MCF 10A (cell line): ENCODE results near the gene USF1. TPM values are rescaled to one million over a fixed set of nuclear protein-coding genes. Genes with fewer than 3 reads are reported as not detected.
"Not testable (repeated sequence)": the region's sequence is repeated elsewhere in the genome, so short reads cannot be mapped to it uniquely, and the experiment has no call there.

ENCODE experiments used
- BruUV-seq: library from RNA; stranded (reverse); fragments of 400-500 nt; replicated peaks from 2 replicates; lab custom pipeline; 2021; lab: Mats Ljungman, UMichigan
- CTCF ChIA-PET: fragments of 300-600 bp; sonication (Branson Sonifier 250); formaldehyde crosslinking; extraction: SDS; loops from one replicate; lab custom pipeline; 2021; ENCODE audit warnings: antibody characterized with exemption, inconsistent platforms; lab: Yijun Ruan, JAX
- POLR2A ChIA-PET: fragments of 300-600, 350-650 bp; sonication (Branson Sonifier 250); formaldehyde crosslinking; extraction: SDS; loops from one replicate; lab custom pipeline; 2020; ENCODE audit warnings: antibody characterized with exemption, inconsistent platforms; lab: Yijun Ruan, JAX
- DNase-seq: peaks from one replicate; pipeline ENCODE4 v3.0.0-alpha.2; 2018; ENCODE audit not compliant: unreplicated experiment
- H3K27ac Mint-ChIP-seq: one replicate; pipeline ENCODE4 v1.8.0; 2022; ENCODE audit warnings: mild to moderate bottlenecking, low read depth, mixed read lengths; ENCODE audit not compliant: unreplicated experiment
- H3K27me3 Mint-ChIP-seq: one replicate; pipeline ENCODE4 v1.8.0; 2022; ENCODE audit warnings: mixed read lengths; ENCODE audit not compliant: insufficient read depth, unreplicated experiment
- H3K36me3 Mint-ChIP-seq: one replicate; pipeline ENCODE4 v1.8.0; 2022; ENCODE audit warnings: mild to moderate bottlenecking, moderate library complexity, mixed read lengths; ENCODE audit not compliant: insufficient read depth, unreplicated experiment
- H3K4me1 Mint-ChIP-seq: one replicate; pipeline ENCODE4 v1.8.0; 2022; ENCODE audit warnings: mixed read lengths; ENCODE audit not compliant: insufficient read depth, unreplicated experiment
- H3K4me3 Mint-ChIP-seq: one replicate; pipeline ENCODE4 v1.8.0; 2022; ENCODE audit warnings: mild to moderate bottlenecking, moderate library complexity, mixed read lengths; ENCODE audit not compliant: unreplicated experiment
- H3K9me3 Mint-ChIP-seq: one replicate; pipeline ENCODE4 v1.8.0; 2022; ENCODE audit warnings: mixed read lengths; ENCODE audit not compliant: unreplicated experiment
- CTCF ChIP-seq: fragments of 200-600 bp; IDR thresholded peaks from one replicate; pipeline ENCODE4 v1.8.0; 2022; ENCODE audit warnings: antibody characterized with exemption, mild to moderate bottlenecking; ENCODE audit not compliant: unreplicated experiment
- intact Hi-C: fragments of 100-400 bp; cut with micrococcal nuclease; formaldehyde crosslinking; loops from 2 replicates; pipeline ENCODE4 v1.14.1; 2022
- total RNA-seq: library from RNA; stranded (reverse); gene quantifications from 2 replicates; pipeline ENCODE4 v1.2.3, GENCODE V29; 2022

The USF1 gene
- total RNA-seq, 1 experiment from 2014 or later = 48.8 TPM

DNA sequence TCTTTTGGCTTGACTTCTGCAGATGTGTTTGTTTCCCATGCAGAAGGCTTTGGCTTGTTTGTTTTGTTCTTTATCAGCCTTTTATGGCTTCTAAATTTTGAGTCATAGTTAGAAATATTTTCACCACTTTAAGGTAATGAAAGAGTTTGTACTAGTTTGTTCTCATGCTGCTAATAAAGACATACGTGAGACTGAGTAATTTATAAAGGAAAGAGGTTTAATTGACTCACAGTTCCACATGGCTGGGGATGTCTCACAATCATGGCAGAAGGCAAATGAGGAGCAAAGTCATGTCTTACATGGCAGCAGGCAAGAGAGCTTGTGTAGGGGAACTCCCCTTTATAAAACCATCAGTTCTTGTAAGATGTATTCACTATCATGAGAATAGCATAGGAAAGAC lies 18.8 kb downstream of the USF1 start:
- ChIA-PET CTCF (interaction anchor here (0.6 to 2.9 kb wide), 4 partner anchors 13 to 167 kb away, joined by 3 to 12 read pairs (median 4); no protein-coding TSS in a partner anchor), POLR2A (interaction anchor here (0.9 to 2.4 kb wide), 5 partner anchors 9 to 90 kb away, joined by 3 to 8 read pairs (median 5); partner anchors contain the start of genes NIT1, PFDN2, TSTD1 and USF1)
- BruUV-seq, H3K4me3 Mint-ChIP-seq, DNase-seq, H3K27me3 Mint-ChIP-seq, intact Hi-C loops, H3K27ac Mint-ChIP-seq, H3K9me3 Mint-ChIP-seq, H3K36me3 Mint-ChIP-seq: not testable (repeated sequence)
- peaks cover 13% of the 10 kb centered on the region for H3K4me1 Mint-ChIP-seq

GRCh38 chr1:161022432-161022831 lies 23.3 kb downstream of the USF1 start:
- CTCF ChIA-PET = interaction anchor here (1.0 to 5.7 kb wide), 7 partner anchors 11 to 76 kb away, joined by 4 to 58 read pairs (median 11); partner anchors contain the start of genes KLHDC9 and USF1
- H3K36me3 Mint-ChIP-seq, H3K9me3 Mint-ChIP-seq, H3K27me3 Mint-ChIP-seq, intact Hi-C loops, BruUV-seq: not testable (repeated sequence)
- Mint-ChIP-seq H3K27ac (peak overlapping the region; percentile 94), H3K4me3 (peak overlapping the region; percentile 80), H3K4me1 (peaks cover 45% of the 10 kb centered on the region)
- DNase-seq = peak; percentile 43
- POLR2A ChIA-PET = interaction anchor here (1.0 to 5.9 kb wide), 24 partner anchors 11 to 760 kb away, joined by 3 to 371 read pairs (median 20); partner anchors contain the start of genes B4GALT3, DCAF8, DEDD and ITLN2

DNA sequence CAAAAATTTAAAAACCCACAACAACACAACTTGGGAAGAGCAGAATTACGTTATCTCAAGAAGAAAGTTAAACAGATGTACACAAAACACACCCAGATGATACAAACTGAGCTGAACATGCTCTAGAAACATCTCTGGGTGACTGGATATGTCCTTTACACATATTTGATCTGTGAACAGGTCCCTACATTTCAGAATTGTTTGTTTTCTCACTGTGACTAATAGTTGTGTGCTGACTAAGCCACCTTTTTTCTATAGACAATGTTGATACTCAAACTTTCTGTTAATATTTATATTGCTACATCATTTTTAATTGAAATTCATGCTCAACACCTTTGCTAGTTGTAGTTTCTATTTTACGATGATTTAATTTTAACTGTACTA lies 23.8 kb downstream of the USF1 start:
- Mint-ChIP-seq H3K36me3 (no peaks in the 10 kb centered on the region), H3K27ac (peak overlapping the region; percentile 94), H3K9me3 (peaks cover 8% of the 10 kb centered on the region), H3K4me1 (peaks cover 44% of the 10 kb centered on the region), H3K27me3 (no peaks in the 10 kb centered on the region), H3K4me3 (peak overlapping the region; percentile 80)
- TF ChIP-seq CTCF = no peak
- POLR2A ChIA-PET = interaction anchor here (0.6 to 5.9 kb wide), 34 partner anchors 11 to 925 kb away, joined by 3 to 371 read pairs (median 11); partner anchors contain the start of genes B4GALT3, DCAF8, DEDD and ITLN2
- peak; percentile 54 for DNase-seq
- no TSS peak for BruUV-seq
- CTCF ChIA-PET = interaction anchor here (0.6 to 5.7 kb wide), 16 partner anchors 10 to 116 kb away, joined by 3 to 58 read pairs (median 5); partner anchors contain the start of genes KLHDC9 and USF1
- intact Hi-C loops = loop anchor here (2.0 kb wide), 1 partner anchor 25 kb away; no protein-coding TSS in a partner anchor

GRCh38 chr1:161021165-161021969 lies 24.4 kb downstream of the USF1 start:
- no peak for TF ChIP-seq CTCF
- Mint-ChIP-seq H3K27ac (peak overlapping the region; percentile 94), H3K9me3 (peaks cover 8% of the 10 kb centered on the region), H3K4me1 (peaks cover 47% of the 10 kb centered on the region), H3K36me3 (no peaks in the 10 kb centered on the region), H3K4me3 (peak overlapping the region; percentile 80), H3K27me3 (no peaks in the 10 kb centered on the region)
- intact Hi-C loops = loop anchor here (2.0 kb wide), 1 partner anchor 25 kb away; no protein-coding TSS in a partner anchor
- POLR2A ChIA-PET = interaction anchor here (0.6 to 5.9 kb wide), 61 partner anchors 11 to 1772 kb away, joined by 3 to 371 read pairs (median 6); partner anchors contain the start of genes B4GALT3, DCAF8, DEDD and DUSP12
- TSS peak; percentile 71 for BruUV-seq
- CTCF ChIA-PET = interaction anchor here (0.6 to 5.7 kb wide), 22 partner anchors 9 to 340 kb away, joined by 3 to 58 read pairs (median 4); partner anchors contain the start of genes KLHDC9, NR1I3 and USF1
- DNase-seq = peak; percentile 99
